AG09309 (cell line): ENCODE results near the gene DYNC2H1.

ENCODE experiments used
- DNase-seq: peaks from one replicate; pipeline ENCODE4 v3.0.0-alpha.2; 2010; ENCODE audit warnings: low read depth
- H3K4me3 ChIP-seq: 2 replicates; pipeline ENCODE4 v1.5.1; 2011; ENCODE audit warnings: mild to moderate bottlenecking, low read depth, low read length, moderate library complexity; ENCODE audit not compliant: control insufficient read depth
- TF ChIP-seq, protein P1 (sequence below): IDR thresholded peaks from 2 replicates; pipeline ENCODE4 v1.5.1; 2011; ENCODE audit warnings: mild to moderate bottlenecking, low read depth, low read length, inconsistent platforms; ENCODE audit not compliant: insufficient read depth, control insufficient read depth; ENCODE audit errors: missing control alignments

DYNC2H1 gene

DNA sequence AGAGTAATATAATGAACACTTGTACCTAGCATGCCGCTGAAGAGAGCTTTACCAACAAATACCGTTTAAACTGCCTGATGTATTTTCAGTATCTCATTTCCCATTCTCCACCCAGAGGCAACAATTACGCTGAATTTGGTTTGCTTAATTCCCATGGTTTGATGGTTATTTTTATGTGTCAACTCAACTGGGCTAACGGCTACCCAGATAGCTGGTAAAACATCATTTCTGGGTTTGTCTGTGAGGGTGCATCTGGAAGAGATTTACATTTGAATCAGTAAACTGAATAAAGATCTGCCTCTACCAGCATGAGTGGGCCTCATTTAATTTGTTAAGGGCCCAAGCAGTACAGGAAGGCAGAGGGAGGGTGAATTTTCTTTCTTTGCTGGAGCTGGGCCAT is 377.9 kb downstream of the DYNC2H1 start:
- no peak for DNase-seq
- H3K4me3 ChIP-seq, result no peak overlapping the region
- TF ChIP-seq, protein P1, sequence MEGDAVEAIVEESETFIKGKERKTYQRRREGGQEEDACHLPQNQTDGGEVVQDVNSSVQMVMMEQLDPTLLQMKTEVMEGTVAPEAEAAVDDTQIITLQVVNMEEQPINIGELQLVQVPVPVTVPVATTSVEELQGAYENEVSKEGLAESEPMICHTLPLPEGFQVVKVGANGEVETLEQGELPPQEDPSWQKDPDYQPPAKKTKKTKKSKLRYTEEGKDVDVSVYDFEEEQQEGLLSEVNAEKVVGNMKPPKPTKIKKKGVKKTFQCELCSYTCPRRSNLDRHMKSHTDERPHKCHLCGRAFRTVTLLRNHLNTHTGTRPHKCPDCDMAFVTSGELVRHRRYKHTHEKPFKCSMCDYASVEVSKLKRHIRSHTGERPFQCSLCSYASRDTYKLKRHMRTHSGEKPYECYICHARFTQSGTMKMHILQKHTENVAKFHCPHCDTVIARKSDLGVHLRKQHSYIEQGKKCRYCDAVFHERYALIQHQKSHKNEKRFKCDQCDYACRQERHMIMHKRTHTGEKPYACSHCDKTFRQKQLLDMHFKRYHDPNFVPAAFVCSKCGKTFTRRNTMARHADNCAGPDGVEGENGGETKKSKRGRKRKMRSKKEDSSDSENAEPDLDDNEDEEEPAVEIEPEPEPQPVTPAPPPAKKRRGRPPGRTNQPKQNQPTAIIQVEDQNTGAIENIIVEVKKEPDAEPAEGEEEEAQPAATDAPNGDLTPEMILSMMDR, result no peak

DNA sequence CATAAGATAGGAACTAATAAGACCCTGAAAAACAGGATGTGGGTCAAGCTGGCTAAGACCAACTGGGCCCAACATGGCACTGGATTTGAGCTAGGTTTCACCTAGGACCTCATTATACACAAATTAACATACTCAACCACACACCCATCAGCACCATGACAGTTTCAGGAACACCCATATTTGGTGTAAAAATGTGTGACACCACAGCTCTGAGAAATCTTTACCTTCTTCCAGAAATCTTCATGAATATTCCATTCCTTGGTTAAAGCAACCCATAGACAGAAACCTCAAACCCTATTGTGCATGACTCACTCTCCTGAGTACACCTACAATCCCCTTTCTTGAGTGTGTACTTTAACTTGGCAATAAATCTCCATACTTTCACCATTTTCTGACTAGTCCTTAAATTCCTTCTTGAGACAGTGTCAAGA is 378.8 kb downstream of the DYNC2H1 start:
- TF ChIP-seq, protein P1, result no peak
- no peak for DNase-seq
- H3K4me3 ChIP-seq, result no peak overlapping the region

DNA sequence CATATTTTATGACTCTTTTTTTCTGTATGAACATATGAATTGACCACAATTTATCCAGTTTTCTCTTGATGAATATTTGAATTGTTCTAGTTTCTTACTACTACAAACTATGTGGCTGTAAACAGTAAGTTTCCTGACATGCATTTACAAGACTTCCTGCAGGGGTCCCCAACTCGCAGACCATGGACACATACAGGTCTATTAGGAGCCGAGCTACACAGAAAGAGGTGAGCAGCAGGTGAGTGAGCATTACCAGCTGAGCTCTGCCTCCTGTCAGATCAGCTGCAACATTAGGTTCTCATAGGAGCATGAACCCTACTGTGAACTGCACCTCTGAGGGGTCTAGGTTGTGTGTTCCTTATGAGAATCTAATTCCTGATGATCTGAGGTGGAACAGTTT is 379.4 kb downstream of the DYNC2H1 start:
- no peak overlapping the region for H3K4me3 ChIP-seq
- TF ChIP-seq, protein P1, result no peak
- DNase-seq, result no peak

DNA sequence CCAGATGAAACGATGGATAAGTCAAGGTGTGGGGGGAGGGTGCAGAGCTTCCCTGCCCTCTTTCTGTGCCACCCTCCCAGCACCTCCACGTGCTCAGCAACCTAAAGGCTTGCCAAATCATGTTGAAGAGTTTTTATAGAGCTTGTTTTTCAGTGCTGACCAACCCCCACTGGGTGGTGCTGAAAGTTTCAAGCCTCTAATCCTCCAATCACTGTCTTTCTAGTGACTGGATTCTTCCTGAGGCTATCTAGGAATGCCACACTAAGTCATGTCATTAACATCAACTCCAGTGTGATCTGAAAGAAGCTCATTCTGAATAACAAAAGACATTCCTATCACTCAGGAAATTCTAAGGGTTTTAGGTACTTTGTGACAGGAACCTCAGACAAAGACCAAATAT is 382.6 kb downstream of the DYNC2H1 start:
- no peak for DNase-seq
- TF ChIP-seq, protein P1, result no peak
- no peak overlapping the region for H3K4me3 ChIP-seq

DNA sequence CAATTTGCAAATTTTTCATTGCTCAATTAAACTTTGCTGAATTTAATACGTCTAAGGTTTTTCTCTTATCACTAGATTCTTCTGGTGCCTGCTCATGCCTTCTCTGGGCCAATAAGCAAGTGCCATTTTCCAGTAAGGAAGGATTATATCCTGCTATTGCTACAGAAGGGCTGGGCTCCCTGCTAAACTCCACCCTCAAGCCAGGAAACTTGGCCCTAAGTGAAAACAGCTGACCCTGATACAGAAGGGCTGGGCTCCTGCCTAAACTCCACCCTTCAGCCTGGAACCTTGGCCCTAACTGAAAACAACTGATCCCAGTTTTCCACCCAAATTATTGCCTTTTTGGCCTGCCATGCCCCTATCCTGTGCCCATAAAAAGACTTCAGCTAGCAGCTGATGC is 385.3 kb downstream of the DYNC2H1 start:
- no peak overlapping the region for H3K4me3 ChIP-seq
- TF ChIP-seq, protein P1, result no peak
- DNase-seq, result peak; percentile 7

DNA sequence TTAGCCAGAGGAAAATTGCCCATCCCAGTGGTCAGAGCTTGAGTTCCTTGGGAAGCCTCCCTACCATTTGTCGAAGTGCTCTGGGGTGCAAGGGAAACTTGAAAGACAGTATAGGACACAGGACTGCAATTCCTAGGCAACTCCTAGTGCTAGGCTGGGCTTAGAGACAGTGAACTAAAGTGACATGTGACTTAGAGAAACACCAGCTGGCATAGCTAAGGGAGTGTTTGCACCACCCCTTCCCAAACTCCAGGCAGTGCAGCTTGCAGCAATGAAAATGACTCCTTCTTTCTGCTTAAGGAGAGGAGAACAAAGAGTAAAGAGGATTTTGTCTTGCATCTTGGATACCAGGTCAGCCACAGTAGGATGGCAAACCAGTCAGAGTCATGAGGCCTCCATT is 388.0 kb downstream of the DYNC2H1 start:
- DNase-seq, result no peak
- TF ChIP-seq, protein P1, result no peak
- no peak overlapping the region for H3K4me3 ChIP-seq
